Measurements from ENCODE around the gene HSP90AA1. TPM values are rescaled to one million over a fixed set of nuclear protein-coding genes. Genes with fewer than 3 reads are reported as not detected.
"Not testable (repeated sequence)": the region's sequence is repeated elsewhere in the genome, so short reads cannot be mapped to it uniquely, and the experiment has no call there.

Gene HSP90AA1
- polyA plus RNA-seq, 3 donors = 832 to 902 (median 890) TPM

DNA sequence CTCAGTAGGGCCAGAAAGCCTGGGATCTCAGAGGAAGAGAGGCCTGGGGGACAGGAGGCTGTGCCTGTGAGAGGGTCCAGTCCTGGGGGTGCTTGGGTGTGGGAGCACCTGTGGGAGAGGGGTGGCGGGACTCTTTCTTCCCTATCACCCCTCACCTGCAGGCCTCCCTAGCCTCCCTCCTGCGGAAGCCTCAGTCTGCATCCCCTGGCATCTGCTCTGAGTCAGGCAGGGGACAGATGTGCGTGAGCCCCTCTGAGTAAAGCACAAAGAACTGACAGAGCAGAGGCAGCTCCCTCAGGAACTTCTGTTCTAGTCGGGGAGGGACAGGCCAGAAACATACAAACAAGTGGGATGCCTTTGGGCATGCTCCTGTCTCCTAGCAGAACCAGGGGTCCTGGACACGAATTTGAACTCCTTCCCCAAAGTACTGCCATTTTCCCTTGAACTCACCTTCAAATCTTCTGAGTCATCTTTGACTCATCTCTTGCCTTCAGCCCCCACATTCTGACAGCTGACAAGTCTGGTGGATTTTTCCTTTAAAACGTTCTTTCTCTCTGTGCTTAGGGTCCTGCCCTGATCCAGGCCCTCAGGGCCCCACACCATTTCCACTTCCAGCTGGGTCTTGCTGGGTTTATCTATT, 8.5 kb upstream of the HSP90AA1 start:
- DNase-seq (ENCODE audit: low read depth in 3 of 3, low spot score in 2 of 3) = no peak

- no peak for DNase-seq (ENCODE audit: low read depth in 3 of 3, low spot score in 2 of 3)
Measured at GRCh38 chr14:102094101-102094500, 7.3 kb upstream of the HSP90AA1 start.

DNA sequence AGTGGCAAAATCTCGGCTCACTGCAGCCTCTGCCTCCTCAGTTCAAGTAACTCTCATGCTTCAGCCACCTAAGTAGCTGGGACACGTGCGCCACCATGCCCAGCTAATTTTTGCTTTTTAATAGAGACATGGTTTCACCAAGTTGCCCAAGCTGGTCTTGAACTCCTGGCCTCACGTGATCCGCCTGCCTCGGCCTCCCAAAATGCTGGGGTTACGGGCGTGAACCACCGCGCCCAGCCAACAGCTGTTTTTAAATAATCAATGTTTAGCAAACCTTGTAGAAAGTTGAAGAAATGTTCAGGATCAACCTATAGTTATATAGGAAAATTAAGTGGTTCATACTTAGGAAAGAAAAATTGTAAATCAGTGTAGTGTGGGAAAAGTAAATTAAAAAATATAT, 6.0 kb upstream of the HSP90AA1 start:
- no peak for DNase-seq (ENCODE audit: low read depth in 3 of 3, low spot score in 2 of 3)

DNA sequence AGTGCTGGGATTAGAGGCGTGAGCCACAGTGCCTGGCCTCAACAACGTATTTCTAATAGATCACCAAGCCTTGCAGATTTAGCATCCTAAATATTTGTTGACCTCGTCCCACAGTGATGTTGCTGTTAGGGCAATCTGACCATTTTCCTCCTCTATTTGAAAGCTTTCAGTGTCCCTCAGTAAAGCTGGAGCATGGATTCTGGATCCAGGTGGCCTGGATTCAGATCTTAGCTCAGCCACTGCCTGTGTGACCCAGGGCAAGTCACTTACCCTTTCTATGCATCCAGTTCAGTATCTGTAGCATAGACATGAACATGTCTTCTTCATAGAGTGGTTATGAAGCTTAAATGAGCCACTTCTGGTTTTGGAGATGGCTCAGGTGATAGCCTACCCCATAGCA, 3.9 kb upstream of the HSP90AA1 start:
- DNase-seq (ENCODE audit: low read depth in 3 of 3, low spot score in 2 of 3) = no peak

- DNase-seq (ENCODE audit: low read depth in 3 of 3, low spot score in 2 of 3) = no peak
Measured at GRCh38 chr14:102089621-102090343, 2.9 kb upstream of the HSP90AA1 start.

- peak in 2 of 3 donors; percentile 17 to 47 for DNase-seq (ENCODE audit: low read depth in 3 of 3, low spot score in 2 of 3)
Measured at GRCh38 chr14:102088012-102088792, 1.4 kb upstream of the HSP90AA1 start.

DNA sequence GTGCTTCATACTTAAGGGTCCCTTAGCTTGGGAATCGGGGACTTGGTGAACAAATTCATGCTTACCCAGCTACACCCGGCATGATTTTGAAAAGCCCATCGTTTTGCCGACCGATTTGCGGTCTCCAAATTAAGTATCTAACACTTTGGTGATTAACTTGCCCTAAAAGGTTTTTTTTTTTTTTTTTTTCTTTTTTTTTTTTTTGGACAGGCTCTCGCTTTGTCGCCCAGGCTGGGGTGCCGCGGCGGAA, 843 bp upstream of the HSP90AA1 start:
- DNase-seq (ENCODE audit: low read depth in 3 of 3, low spot score in 2 of 3) = no peak

- DNase-seq (ENCODE audit: low read depth in 3 of 3, low spot score in 2 of 3) = no peak
Measured at GRCh38 chr14:102086709-102086971, 204 bp downstream of the HSP90AA1 start.

DNA sequence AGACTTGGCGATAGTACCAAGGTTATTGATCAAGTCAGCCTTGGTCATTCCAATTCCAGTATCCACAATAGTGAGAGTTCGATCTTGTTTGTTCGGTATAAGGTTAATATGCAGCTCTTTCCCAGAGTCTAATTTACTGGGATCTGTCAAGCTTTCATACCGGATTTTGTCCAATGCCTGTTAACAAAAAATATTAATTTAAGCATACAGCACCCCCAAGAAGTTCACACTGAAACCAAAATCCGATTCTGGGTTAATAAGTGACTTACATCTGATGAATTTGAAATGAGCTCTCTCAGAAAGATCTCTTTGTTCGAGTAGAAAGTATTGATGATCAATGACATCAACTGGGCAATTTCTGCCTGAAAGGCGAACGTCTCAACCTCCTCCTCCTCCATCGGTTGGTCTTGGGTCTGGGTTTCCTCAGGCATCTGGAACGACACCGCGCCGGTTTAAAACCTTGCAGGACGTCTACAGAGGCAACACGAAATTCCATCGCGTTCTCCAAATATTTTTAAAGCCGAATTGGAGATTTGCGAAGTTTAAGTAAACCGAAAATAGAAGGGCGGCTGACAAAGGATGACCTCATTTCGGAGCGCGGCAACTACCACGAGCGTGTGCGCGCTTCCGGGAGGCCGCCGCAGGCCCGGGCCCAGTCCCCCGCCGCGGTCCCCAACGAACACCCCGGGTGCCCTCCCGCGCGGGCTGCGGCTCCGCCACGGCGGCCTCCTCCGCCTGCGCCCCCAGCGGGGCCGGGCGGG, 716 bp downstream of the HSP90AA1 start:
- no peak for DNase-seq (ENCODE audit: low read depth in 3 of 3, low spot score in 2 of 3)

- DNase-seq (ENCODE audit: low read depth in 3 of 3, low spot score in 2 of 3) = no peak
Measured at GRCh38 chr14:102085488-102085887, 1.4 kb downstream of the HSP90AA1 start.

GRCh38 chr14:102084931-102085330, 1.9 kb downstream of the HSP90AA1 start:
- no peak for DNase-seq (ENCODE audit: low read depth in 3 of 3, low spot score in 2 of 3)

DNA sequence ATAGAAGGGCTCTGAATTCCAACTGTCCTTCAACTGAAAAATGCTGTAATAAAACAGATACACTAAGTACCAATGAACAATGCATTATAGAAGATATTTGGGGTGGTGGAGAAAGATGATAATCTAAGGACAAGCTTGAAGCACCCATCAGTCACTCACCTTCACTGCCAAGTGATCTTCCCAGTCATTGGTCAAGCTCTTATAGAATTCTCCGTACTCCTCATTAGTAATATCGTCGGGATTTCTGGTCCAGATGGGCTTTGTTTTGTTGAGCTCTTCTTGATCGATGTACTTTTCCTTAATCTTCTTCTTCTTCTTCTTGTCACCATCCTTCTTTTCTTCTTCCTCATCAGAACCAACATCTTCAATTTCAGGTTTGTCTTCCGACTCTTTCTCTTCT, 2.3 kb downstream of the HSP90AA1 start:
- DNase-seq (ENCODE audit: low read depth in 3 of 3, low spot score in 2 of 3) = not testable (repeated sequence)

- DNase-seq (ENCODE audit: low read depth in 3 of 3, low spot score in 2 of 3) = no peak
Measured at GRCh38 chr14:102081231-102082080, 5.4 kb downstream of the HSP90AA1 start.

DNA sequence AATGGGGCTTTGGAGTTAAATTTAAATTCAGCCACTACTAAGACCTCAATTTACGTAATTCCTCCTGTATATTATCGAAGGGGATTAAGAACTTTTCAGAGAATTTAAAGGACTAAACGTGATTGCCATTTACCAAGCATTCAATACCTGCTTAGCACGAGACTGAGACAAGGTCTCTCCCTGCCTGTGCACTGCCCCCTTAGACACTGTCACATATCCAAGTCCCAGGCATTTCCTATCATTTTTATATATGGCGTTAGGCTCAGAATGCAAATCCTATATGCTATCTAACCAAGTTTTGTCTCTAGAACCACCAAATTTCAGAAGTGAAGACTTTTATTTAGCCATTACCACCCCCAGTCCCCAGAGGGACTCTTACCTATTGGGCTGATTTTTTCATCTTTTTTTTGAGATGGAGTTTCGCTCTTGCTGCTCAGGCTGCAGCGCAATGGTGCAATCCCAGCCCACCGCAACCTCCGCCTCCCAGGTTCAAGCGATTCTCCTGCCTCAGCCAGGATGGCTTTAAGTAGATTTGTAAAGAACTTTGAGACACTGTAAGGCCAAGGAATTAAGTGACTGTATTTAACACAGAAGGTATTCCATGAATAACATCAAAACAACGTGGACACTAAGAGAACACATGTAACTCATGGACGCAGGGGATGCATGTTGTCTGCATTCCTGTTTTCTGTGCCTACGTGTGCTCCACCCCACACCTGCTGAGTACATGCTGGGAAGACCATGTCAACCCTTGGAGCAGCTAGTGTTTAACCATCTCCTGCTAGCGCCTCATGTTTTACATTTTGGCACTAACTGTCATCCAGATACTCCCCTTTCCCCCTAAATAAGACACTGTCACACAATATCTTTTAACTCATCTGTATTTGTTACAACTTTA, 6.4 kb downstream of the HSP90AA1 start:
- no peak for DNase-seq (ENCODE audit: low read depth in 3 of 3, low spot score in 2 of 3)

DNA sequence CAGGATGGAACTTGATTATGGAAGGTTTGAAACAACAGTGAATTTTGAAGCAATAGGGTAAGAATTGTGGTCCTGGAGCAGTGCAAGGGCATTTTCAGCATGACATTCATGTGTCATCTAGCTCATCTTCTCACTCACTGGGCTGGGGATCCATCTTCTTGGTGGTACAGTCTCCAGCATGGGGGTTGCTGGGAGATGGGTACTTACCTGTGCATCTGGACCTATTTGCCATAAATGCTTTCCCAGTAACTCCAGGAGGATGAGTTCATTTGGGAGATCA, 7.2 kb downstream of the HSP90AA1 start:
- DNase-seq (ENCODE audit: low read depth in 3 of 3, low spot score in 2 of 3) = no peak

DNA sequence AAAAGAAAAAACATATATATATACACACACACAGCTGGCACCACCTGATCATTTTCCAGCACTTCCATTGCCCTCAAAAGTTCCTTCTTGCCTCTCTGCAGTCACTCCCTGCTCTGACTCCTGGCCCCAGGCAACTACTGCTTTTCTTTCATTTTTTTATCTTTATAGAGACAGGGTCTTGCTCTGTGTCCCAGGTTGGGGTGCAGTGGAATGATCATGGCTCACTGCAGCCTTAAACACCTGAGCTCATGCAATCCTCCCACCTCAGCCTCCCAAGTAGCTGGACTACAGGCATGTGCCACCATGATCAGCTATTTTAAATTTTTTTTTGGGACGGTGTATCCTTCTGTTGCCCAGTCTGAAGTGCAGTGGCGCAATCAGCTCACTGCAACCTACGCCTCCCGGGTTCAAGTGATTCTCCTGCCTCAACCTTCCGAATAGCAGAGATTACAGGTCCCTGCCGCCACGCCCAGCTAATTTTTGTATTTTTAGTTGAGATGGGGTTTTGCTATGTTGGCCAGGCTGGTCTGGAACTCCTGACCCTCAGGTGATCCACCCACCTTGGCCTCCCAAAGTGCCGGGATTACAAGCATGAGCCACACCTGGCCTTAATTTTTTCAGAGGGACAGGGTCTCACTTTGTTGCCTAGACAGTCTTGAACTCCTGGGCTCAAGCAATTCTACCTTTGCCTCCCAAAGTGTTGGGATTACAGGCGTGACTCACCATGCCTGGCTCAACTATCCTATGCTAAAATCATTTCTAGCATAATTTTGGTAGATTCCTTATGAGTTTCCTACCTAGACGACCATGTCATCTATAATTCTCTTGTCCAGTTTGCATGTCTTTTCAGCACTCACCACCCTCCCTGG, 7.8 kb downstream of the HSP90AA1 start:
- no peak for DNase-seq (ENCODE audit: low read depth in 3 of 3, low spot score in 2 of 3)

- not testable (repeated sequence) for DNase-seq (ENCODE audit: low read depth in 3 of 3, low spot score in 2 of 3)
Measured at GRCh38 chr14:102078361-102078791, 8.5 kb downstream of the HSP90AA1 start.

GRCh38 chr14:102077382-102077709, 9.5 kb downstream of the HSP90AA1 start:
- no peak for DNase-seq (ENCODE audit: low read depth in 3 of 3, low spot score in 2 of 3)

DNA sequence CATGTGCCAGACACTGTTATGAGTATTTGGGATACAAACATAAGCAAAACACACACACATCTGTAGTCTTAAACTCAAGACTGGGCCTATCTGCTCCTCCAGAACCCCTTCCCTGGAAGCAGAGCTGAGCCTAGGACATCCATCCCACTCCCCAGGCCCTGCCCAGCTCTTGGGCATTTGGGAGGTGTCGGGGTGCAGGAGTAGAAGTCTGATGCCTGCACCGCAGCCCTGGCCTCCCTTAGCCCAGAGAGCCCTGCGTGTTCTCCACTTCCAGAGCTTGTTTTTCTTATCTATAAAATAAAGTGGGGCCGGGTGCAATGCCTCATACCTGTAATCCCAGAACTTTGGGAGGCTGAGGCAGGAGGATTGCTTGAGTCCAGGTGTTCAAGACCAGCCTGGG, 11.7 kb downstream of the HSP90AA1 start:
- no peak for DNase-seq (ENCODE audit: low read depth in 3 of 3, low spot score in 2 of 3)

Measured in right renal cortex interstitium (tissue), 3 donors.